ENCODE measurements around the gene DDAH1.

DDAH1 gene

GRCh38 chr1:85300140-85300539 lies 164.8 kb downstream of the DDAH1 start:
- Histone ChIP-seq H3K4me3 (no peak overlapping the region), H3K27ac (no peak overlapping the region)
- DNase-seq (ENCODE audit: low spot score) = no peak
- TF ChIP-seq CTCF (IDR thresholded peaks at IDR 0.05) = no peak

GRCh38 chr1:85297855-85298629 lies 166.9 kb downstream of the DDAH1 start:
- DNase-seq (ENCODE audit: low spot score) = no peak
- no peak for TF ChIP-seq CTCF (IDR thresholded peaks at IDR 0.05)
- Histone ChIP-seq H3K4me3 (peak overlapping the region; percentile 39), H3K27ac (peak overlapping the region; percentile 60 to 86)

GRCh38 chr1:85297538-85297854 lies 167.5 kb downstream of the DDAH1 start:
- Histone ChIP-seq H3K4me3 (peak overlapping the region; percentile 39), H3K27ac (peak overlapping the region; percentile 11 to 86)

GRCh38 chr1:85296980-85297379 lies 168.0 kb downstream of the DDAH1 start:
- DNase-seq (ENCODE audit: low spot score) = no peak
- H3K27ac ChIP-seq = peak overlapping the region in 1 of 2 donors; percentile 11
- no peak for TF ChIP-seq CTCF (IDR thresholded peaks at IDR 0.05)
- no peak overlapping the region for H3K4me3 ChIP-seq

More at GRCh38 chr1:85297538-85297854, 167.5 kb downstream of the DDAH1 start:
- TF ChIP-seq CTCF (IDR thresholded peaks at IDR 0.05) = no peak
- DNase-seq (ENCODE audit: low spot score) = no peak

GRCh38 chr1:85295654-85296053 lies 169.3 kb downstream of the DDAH1 start:
- no peak overlapping the region for H3K27ac ChIP-seq
- no peak for DNase-seq (ENCODE audit: low spot score)
- TF ChIP-seq CTCF (IDR thresholded peaks at IDR 0.05) = no peak
- no peak overlapping the region for H3K4me3 ChIP-seq

- DNase-seq (ENCODE audit: low spot score) = no peak
- H3K27ac ChIP-seq = no peak overlapping the region
- TF ChIP-seq CTCF (IDR thresholded peaks at IDR 0.05) = no peak
- no peak overlapping the region for H3K4me3 ChIP-seq
Measured at GRCh38 chr1:85295006-85295431, 169.9 kb downstream of the DDAH1 start.

- no peak for DNase-seq (ENCODE audit: low spot score)
- no peak for TF ChIP-seq CTCF (IDR thresholded peaks at IDR 0.05)
- no peak overlapping the region for H3K4me3 ChIP-seq
- H3K27ac ChIP-seq = no peak overlapping the region
Measured at GRCh38 chr1:85290826-85291225, 174.1 kb downstream of the DDAH1 start.
